Endothelial cell of umbilical vein (primary cell): Measurements from ENCODE around the gene PRRX1. TPM values are rescaled to one million over a fixed set of nuclear protein-coding genes. Genes with fewer than 3 reads are reported as not detected.

Experiments
- BruUV-seq: library from RNA; stranded (reverse); fragments of 400-500 nt; replicated peaks from 2 replicates; lab custom pipeline; 2021; lab: Mats Ljungman, UMichigan
- CTCF ChIA-PET: fragments of 300-600, 350-600 bp; sonication (Branson Sonifier 250); formaldehyde crosslinking; loops from one replicate; lab custom pipeline; 2021; ENCODE audit warnings: antibody characterized with exemption, inconsistent platforms; lab: Charles Lee
- POLR2A ChIA-PET: fragments of 300-600, 350-600 bp; sonication (Branson Sonifier 250); formaldehyde crosslinking; loops from one replicate; lab custom pipeline; 2021; ENCODE audit warnings: antibody characterized with exemption, inconsistent platforms; lab: Charles Lee
- DNase-seq: peaks from one replicate; pipeline ENCODE4 v3.0.0-alpha.2; 2011; ENCODE audit warnings: low read depth, low spot score
- FAIRE-seq: peaks from 2 replicates; lab custom pipeline; 2011; peaks lifted over from hg19 to GRCh38; lab: Jason Lieb, UNC
- H2AFZ ChIP-seq: 2 replicates; pipeline ENCODE4 v1.6.0; 2012; ENCODE audit warnings: low read depth, low read length, control low read depth, inconsistent platforms
- H3K27ac ChIP-seq: 2 replicates; pipeline ENCODE4 v1.5.1; 2011; ENCODE audit warnings: low read depth, mild to moderate bottlenecking, control low read depth, low read length, moderate library complexity; ENCODE audit not compliant: insufficient read depth
- H3K27me3 ChIP-seq, 2 experiments: 2 replicates each; pipeline versions ENCODE4 v1.6.0 to v1.6.1; 2011; ENCODE audit warnings: low read length in 2 of 2, mixed read lengths in 1 of 2; ENCODE audit not compliant: control insufficient read depth in 2 of 2, insufficient read depth in 2 of 2
- H3K36me3 ChIP-seq, 2 experiments: 2 replicates in 1 of 2; 3 replicates in 1 of 2; pipeline ENCODE4 v1.5.1; 2011; ENCODE audit warnings: low read length in 2 of 2, mild to moderate bottlenecking in 1 of 2, moderate library complexity in 1 of 2; ENCODE audit not compliant: control insufficient read depth in 2 of 2, insufficient read depth in 2 of 2; ENCODE audit errors: extremely low read depth in 1 of 2
- H3K4me1 ChIP-seq: 3 replicates; pipeline ENCODE4 v1.5.1; 2011; ENCODE audit warnings: mild to moderate bottlenecking, low read length; ENCODE audit not compliant: control insufficient read depth, insufficient read depth; ENCODE audit errors: extremely low read depth
- H3K4me2 ChIP-seq: 2 replicates; pipeline ENCODE4 v1.6.1; 2011; ENCODE audit warnings: low read length, control low read depth, mixed read lengths; ENCODE audit not compliant: insufficient read depth
- H3K4me3 ChIP-seq, 3 experiments: fragments of 200-600 bp in 1 of 3; sonication (generic), shearing (Covaris generic) in 1 of 3; replicated peaks in 1 of 3; 2 replicates each; pipeline ENCODE4 v1.5.1; 2011 to 2016; ENCODE audit warnings: control low read depth in 3 of 3, low read length in 3 of 3, mild to moderate bottlenecking in 2 of 3, inconsistent platforms in 1 of 3, low read depth in 1 of 3, moderate library complexity in 1 of 3; ENCODE audit not compliant: insufficient read depth in 1 of 3
- H3K79me2 ChIP-seq: 2 replicates; pipeline ENCODE4 v1.6.0; 2012; ENCODE audit warnings: low read length, inconsistent platforms; ENCODE audit not compliant: control insufficient read depth, insufficient read depth
- H3K9ac ChIP-seq: replicated peaks from 2 replicates; pipeline ENCODE3; 2011; ENCODE audit warnings: low read length, control low read depth; ENCODE audit not compliant: insufficient read depth; ENCODE audit errors: extremely low read depth
- H3K9me1 ChIP-seq: replicated peaks from 3 replicates; pipeline ENCODE4 v1.6.0; 2011; ENCODE audit warnings: mild to moderate bottlenecking, low read length; ENCODE audit not compliant: control insufficient read depth, insufficient read depth; ENCODE audit errors: extremely low read depth
- H3K9me3 ChIP-seq: replicated peaks from 2 replicates; pipeline ENCODE4 v1.5.1; 2012; ENCODE audit warnings: low read length, inconsistent platforms; ENCODE audit not compliant: control insufficient read depth, insufficient read depth
- H4K20me1 ChIP-seq: replicated peaks from 2 replicates; pipeline ENCODE3; 2011; ENCODE audit warnings: mild to moderate bottlenecking, low read length; ENCODE audit not compliant: control insufficient read depth, insufficient read depth; ENCODE audit errors: extremely low read depth
- EZH2 ChIP-seq: IDR thresholded peaks from 2 replicates; pipeline ENCODE4 v1.6.1; 2012; ENCODE audit warnings: borderline replicate concordance, low read depth, mild to moderate bottlenecking, moderate library complexity, low read length, inconsistent platforms; ENCODE audit not compliant: severe bottlenecking
- FOS ChIP-seq: IDR thresholded peaks from 2 replicates; pipeline ENCODE4 v1.6.1; 2011; ENCODE audit warnings: mild to moderate bottlenecking, low read length, moderate library complexity, borderline replicate concordance; ENCODE audit not compliant: insufficient read depth
- GATA2 ChIP-seq: IDR thresholded peaks from 2 replicates; pipeline ENCODE4 v1.7.0; 2011; ENCODE audit warnings: low read depth, mild to moderate bottlenecking, moderate library complexity, mixed read lengths, low read length; ENCODE audit not compliant: insufficient read length, insufficient read depth
- JUN ChIP-seq: IDR thresholded peaks from 2 replicates; pipeline ENCODE4 v1.6.1; 2011; ENCODE audit warnings: borderline replicate concordance, low read depth; ENCODE audit not compliant: insufficient read length, insufficient read depth
- MYC ChIP-seq: IDR thresholded peaks from one replicate; pipeline ENCODE4 v1.6.1; 2011; ENCODE audit warnings: mild to moderate bottlenecking, low read depth, low read length
- POLR2A ChIP-seq: IDR thresholded peaks from 2 replicates; pipeline ENCODE4 v1.6.1; 2012; ENCODE audit warnings: low read depth, mild to moderate bottlenecking, control low read depth, low read length
- POLR2AphosphoS5 ChIP-seq: IDR thresholded peaks from 2 replicates; pipeline ENCODE4 v1.6.1; 2012; ENCODE audit warnings: low read depth, mild to moderate bottlenecking, control low read depth, low read length, moderate library complexity; ENCODE audit not compliant: insufficient read depth
- dilution Hi-C: fragments of 300-500 bp; cut with MboI; formaldehyde crosslinking; loops from one replicate; pipeline ENCODE4 v1.15.0; 2019; ENCODE audit warnings: low sequenced_read_pairs; ENCODE audit not compliant: extremely low pct_ligation_motif_present
- intact Hi-C: fragments of 100-400 bp; cut with micrococcal nuclease; formaldehyde crosslinking; loops from one replicate; pipeline ENCODE4 v1.10.0; 2022
- polyA plus RNA-seq, 4 experiments: library from polyadenylated mRNA; depleted of rRNA in 3 of 4; stranded (reverse) in 3 of 4; unstranded in 1 of 4; fragments of >200 nt; gene quantifications; 2 replicates each; pipeline versions ENCODE4 v1.2.1 to v1.2.3, GENCODE V29; 2011 to 2012; ENCODE audit warnings: missing spikeins in 1 of 4
- total RNA-seq: library from RNA; stranded (reverse); gene quantifications from 2 replicates; pipeline ENCODE4 v1.2.3, GENCODE V29; 2021
- TF ChIP-seq, protein P1 (sequence below): IDR thresholded peaks from 2 replicates; pipeline ENCODE4 v1.6.1; 2011; ENCODE audit not compliant: insufficient read depth, insufficient read length
- TF ChIP-seq, protein P2 (sequence below), 2 donors: IDR thresholded peaks; 1 replicate in 1 of 2; 2 replicates in 1 of 2; pipeline ENCODE4 v1.5.1; 2011; ENCODE audit warnings: low read length in 2 of 2, mild to moderate bottlenecking in 2 of 2, moderate library complexity in 2 of 2, control low read depth in 1 of 2, inconsistent platforms in 1 of 2, low read depth in 1 of 2; ENCODE audit not compliant: insufficient read depth in 1 of 2; ENCODE audit errors: extremely low read depth in 1 of 2

PRRX1 gene
- total and polyA plus RNA-seq, 2 donors (not counting 3 experiments of a cell fraction or from before 2014, with no cell fraction given): 0.03 TPM; not detected in 1

DNA sequence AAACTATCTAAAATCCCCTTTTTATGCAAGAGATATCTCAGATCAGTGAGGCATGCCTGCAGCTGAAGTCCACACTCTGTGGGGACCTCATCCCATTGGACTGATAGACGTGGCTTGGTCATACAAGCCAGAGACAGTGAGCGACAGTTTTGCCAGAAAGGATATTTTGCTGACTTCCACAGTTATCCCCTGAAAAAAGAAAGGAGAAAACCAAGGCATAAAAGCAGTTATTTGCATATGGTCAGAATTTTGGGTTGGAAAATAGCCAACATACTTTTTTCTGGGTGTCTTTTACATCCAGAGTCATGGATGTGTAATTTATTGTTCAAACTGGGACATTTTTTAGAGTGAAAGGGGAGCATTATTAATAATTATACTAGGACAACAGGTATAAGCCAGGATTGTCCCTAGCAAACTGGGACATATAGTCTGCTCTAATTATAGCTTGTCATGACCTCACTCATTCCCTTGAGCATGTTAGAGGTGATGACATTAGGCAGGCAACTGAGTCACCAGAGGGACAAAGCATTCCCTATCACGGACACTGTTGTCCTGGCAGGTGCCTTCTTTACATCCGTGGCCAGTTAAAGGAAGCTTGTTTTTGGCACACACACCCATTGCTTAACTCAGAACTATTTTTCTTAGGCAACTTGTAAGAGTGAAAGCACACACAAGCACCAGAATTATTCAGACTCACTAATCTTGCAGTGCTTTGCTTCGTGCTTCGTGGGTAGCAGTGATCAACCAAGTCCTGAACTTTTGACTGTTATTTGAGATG lies 65.5 kb downstream of the PRRX1 start:
- dilution Hi-C loops: no loop called here
- no peak overlapping the region for H3K4me3 ChIP-seq

More for the DNA sequence above, 65.5 kb downstream of the PRRX1 start:
- Histone ChIP-seq H3K4me2 (no peak overlapping the region), H3K9me1 (no peaks in the 10 kb centered on the region), H4K20me1 (no peaks in the 10 kb centered on the region), H3K27ac (no peak overlapping the region), H3K36me3 (no peaks in the 10 kb centered on the region), H3K4me1 (no peaks in the 10 kb centered on the region), H3K79me2 (no peaks in the 10 kb centered on the region), H3K27me3 (no peaks in the 10 kb centered on the region), H3K9me3 (no peaks in the 10 kb centered on the region), H2AFZ (no peak overlapping the region), H3K9ac (no peak overlapping the region)
- TF ChIP-seq JUN (no peak), FOS (no peak), GATA2 (no peak), MYC (no peak), POLR2AphosphoS5 (no peak), POLR2A (no peak), EZH2 (no peak)
- TF ChIP-seq, protein P1, sequence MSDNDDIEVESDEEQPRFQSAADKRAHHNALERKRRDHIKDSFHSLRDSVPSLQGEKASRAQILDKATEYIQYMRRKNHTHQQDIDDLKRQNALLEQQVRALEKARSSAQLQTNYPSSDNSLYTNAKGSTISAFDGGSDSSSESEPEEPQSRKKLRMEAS: no peak
- TF ChIP-seq, protein P2, sequence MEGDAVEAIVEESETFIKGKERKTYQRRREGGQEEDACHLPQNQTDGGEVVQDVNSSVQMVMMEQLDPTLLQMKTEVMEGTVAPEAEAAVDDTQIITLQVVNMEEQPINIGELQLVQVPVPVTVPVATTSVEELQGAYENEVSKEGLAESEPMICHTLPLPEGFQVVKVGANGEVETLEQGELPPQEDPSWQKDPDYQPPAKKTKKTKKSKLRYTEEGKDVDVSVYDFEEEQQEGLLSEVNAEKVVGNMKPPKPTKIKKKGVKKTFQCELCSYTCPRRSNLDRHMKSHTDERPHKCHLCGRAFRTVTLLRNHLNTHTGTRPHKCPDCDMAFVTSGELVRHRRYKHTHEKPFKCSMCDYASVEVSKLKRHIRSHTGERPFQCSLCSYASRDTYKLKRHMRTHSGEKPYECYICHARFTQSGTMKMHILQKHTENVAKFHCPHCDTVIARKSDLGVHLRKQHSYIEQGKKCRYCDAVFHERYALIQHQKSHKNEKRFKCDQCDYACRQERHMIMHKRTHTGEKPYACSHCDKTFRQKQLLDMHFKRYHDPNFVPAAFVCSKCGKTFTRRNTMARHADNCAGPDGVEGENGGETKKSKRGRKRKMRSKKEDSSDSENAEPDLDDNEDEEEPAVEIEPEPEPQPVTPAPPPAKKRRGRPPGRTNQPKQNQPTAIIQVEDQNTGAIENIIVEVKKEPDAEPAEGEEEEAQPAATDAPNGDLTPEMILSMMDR (IDR thresholded peaks at IDR 0.05; ENCODE audit: extremely low read depth in 1 of 2, insufficient read depth in 1 of 2, low read depth in 1 of 2, low read length in 2 of 2): no peak
- BruUV-seq: no TSS peak
- intact Hi-C loops: no loop called here
- FAIRE-seq (no peak), DNase-seq (no peak)
- ChIA-PET CTCF (interaction anchor here (1.2 to 2.2 kb wide), 3 partner anchors 30 to 40 kb away, joined by 3 to 8 read pairs (median 4); no protein-coding TSS in a partner anchor), POLR2A (no interaction called here)
